Inflammatory macrophage (primary cell): ENCODE measurements around the gene IQGAP1.
A peak's percentile ranks its signal among the peaks of the same experiment; 100 is the strongest.
"Not testable (repeated sequence)": the region's sequence is repeated elsewhere in the genome, so short reads cannot be mapped to it uniquely, and the experiment has no call there.

ENCODE experiments used
- DNase-seq, 2 donors: peaks; one replicate each; pipeline ENCODE4 v3.0.0-alpha.2; 2020 to 2022

The IQGAP1 gene

GRCh38 chr15:90409587-90409986 is 21.5 kb downstream of the IQGAP1 start:
- not testable (repeated sequence) for DNase-seq

GRCh38 chr15:90410316-90410715 is 22.3 kb downstream of the IQGAP1 start:
- not testable (repeated sequence) for DNase-seq

- no peak for DNase-seq
These were observed 23.1 kb downstream of the IQGAP1 start for GRCh38 chr15:90411176-90411575.

- DNase-seq, result peak; percentile 92 to 93
These were observed 24.5 kb downstream of the IQGAP1 start for GRCh38 chr15:90412356-90413194.

GRCh38 chr15:90413411-90414379 is 25.7 kb downstream of the IQGAP1 start:
- DNase-seq, result peak; percentile 36 to 37

- DNase-seq, result peak; percentile 64 to 75
These were observed 26.5 kb downstream of the IQGAP1 start for GRCh38 chr15:90414408-90415028.

GRCh38 chr15:90416052-90416451 is 28.0 kb downstream of the IQGAP1 start:
- DNase-seq, result not testable (repeated sequence)

- DNase-seq, result no peak
These were observed 30.6 kb downstream of the IQGAP1 start for GRCh38 chr15:90418627-90419026.

GRCh38 chr15:90419206-90419605 is 31.2 kb downstream of the IQGAP1 start:
- DNase-seq, result no peak

- no peak for DNase-seq
These were observed 31.8 kb downstream of the IQGAP1 start for GRCh38 chr15:90419738-90420406.

- DNase-seq, result no peak
These were observed 32.4 kb downstream of the IQGAP1 start for GRCh38 chr15:90420451-90420850.

- no peak for DNase-seq
These were observed 33.5 kb downstream of the IQGAP1 start for GRCh38 chr15:90421527-90421926.

- no peak for DNase-seq
These were observed 34.0 kb downstream of the IQGAP1 start for GRCh38 chr15:90422043-90422442.

GRCh38 chr15:90422936-90423335 is 34.9 kb downstream of the IQGAP1 start:
- DNase-seq, result no peak

GRCh38 chr15:90423801-90424319 is 35.8 kb downstream of the IQGAP1 start:
- no peak for DNase-seq

- DNase-seq, result no peak
These were observed 37.8 kb downstream of the IQGAP1 start for GRCh38 chr15:90425726-90426346.

- DNase-seq, result no peak
These were observed 39.1 kb downstream of the IQGAP1 start for GRCh38 chr15:90427185-90427584.

GRCh38 chr15:90432253-90432652 is 44.2 kb downstream of the IQGAP1 start:
- no peak for DNase-seq

GRCh38 chr15:90435652-90436337 is 47.8 kb downstream of the IQGAP1 start:
- DNase-seq, result no peak

- peak in 1 of 2 donors; percentile 18 for DNase-seq
These were observed 48.9 kb downstream of the IQGAP1 start for GRCh38 chr15:90436952-90437351.

- no peak for DNase-seq
These were observed 49.5 kb downstream of the IQGAP1 start for GRCh38 chr15:90437516-90437915.
